ENCODE data around the gene ETV6. TPM values are rescaled to one million over a fixed set of nuclear protein-coding genes. Genes with fewer than 3 reads are reported as not detected.

ETV6 gene
- total RNA-seq, 1 experiment from 2014 or later: 17.2 TPM

GRCh38 chr12:11774821-11775220 is 125.3 kb downstream of the ETV6 start:
- H3K27ac ChIP-seq (ENCODE audit: low read length): no peak overlapping the region
- H3K4me3 ChIP-seq (ENCODE audit: low read depth in 2 of 2, low read length in 2 of 2): no peak overlapping the region
- POLR2A ChIA-PET: no interaction called here
- no TSS peak for BruUV-seq (replicated peaks)
- CTCF ChIA-PET: no interaction called here
- TF ChIP-seq REST (IDR thresholded peaks at IDR 0.05; ENCODE audit: insufficient read depth in 1 of 2, low read depth in 2 of 2, low read length in 1 of 2) (no peak), SIN3A (IDR thresholded peaks at IDR 0.05; ENCODE audit: borderline replicate concordance, insufficient read depth, low read depth, low read length) (no peak), POLR2AphosphoS5 (IDR thresholded peaks at IDR 0.05; ENCODE audit: low read depth, low read length) (no peak), TCF7L2 (IDR thresholded peaks at IDR 0.05; ENCODE audit: low read depth, low read length) (no peak), CTCF (IDR thresholded peaks at IDR 0.05) (no peak)
- intact Hi-C loops (cut with micrococcal nuclease; ENCODE audit: unreplicated experiment) (no loop called here), in situ Hi-C loops (cut with HindIII; ENCODE audit: low pct_unique_long_range_greater_than_20kb, low sequenced_read_pairs) (no loop called here)
- ATAC-seq (no peak), DNase-seq (ENCODE audit: low read depth, low spot score) (no peak)
- no peaks in the 10 kb centered on the region for H3K9me3 ChIP-seq (ENCODE audit: control insufficient read depth, insufficient read depth, low read depth, low read length)
- H3K36me3 ChIP-seq (ENCODE audit: control insufficient read depth, insufficient read depth, low read length): no peaks in the 10 kb centered on the region
- H3K4me1 ChIP-seq (ENCODE audit: control insufficient read depth, insufficient read depth, low read length): no peaks in the 10 kb centered on the region
- H3K27me3 ChIP-seq (ENCODE audit: control insufficient read depth, insufficient read depth, low read length): no peaks in the 10 kb centered on the region

GRCh38 chr12:11776316-11776715 is 126.8 kb downstream of the ETV6 start:
- H3K27me3 ChIP-seq (ENCODE audit: control insufficient read depth, insufficient read depth, low read length): no peaks in the 10 kb centered on the region
- no peaks in the 10 kb centered on the region for H3K4me1 ChIP-seq (ENCODE audit: control insufficient read depth, insufficient read depth, low read length)
- no peak overlapping the region for H3K27ac ChIP-seq (ENCODE audit: low read length)
- DNase-seq (ENCODE audit: low read depth, low spot score): no peak
- no peak for ATAC-seq
- POLR2A ChIA-PET: interaction anchor here (0.6 kb wide), 1 partner anchor 15 kb away, joined by 8 read pairs; no protein-coding TSS in a partner anchor
- H3K4me3 ChIP-seq (ENCODE audit: low read depth in 2 of 2, low read length in 2 of 2): no peak overlapping the region
- in situ Hi-C loops (cut with HindIII; ENCODE audit: low pct_unique_long_range_greater_than_20kb, low sequenced_read_pairs): no loop called here
- no peaks in the 10 kb centered on the region for H3K36me3 ChIP-seq (ENCODE audit: control insufficient read depth, insufficient read depth, low read length)
- no peaks in the 10 kb centered on the region for H3K9me3 ChIP-seq (ENCODE audit: control insufficient read depth, insufficient read depth, low read depth, low read length)
- CTCF ChIA-PET: no interaction called here
- TF ChIP-seq TCF7L2 (IDR thresholded peaks at IDR 0.05; ENCODE audit: low read depth, low read length) (no peak), POLR2AphosphoS5 (IDR thresholded peaks at IDR 0.05; ENCODE audit: low read depth, low read length) (no peak), CTCF (IDR thresholded peaks at IDR 0.05) (no peak), SIN3A (IDR thresholded peaks at IDR 0.05; ENCODE audit: borderline replicate concordance, insufficient read depth, low read depth, low read length) (no peak), REST (IDR thresholded peaks at IDR 0.05; ENCODE audit: insufficient read depth in 1 of 2, low read depth in 2 of 2, low read length in 1 of 2) (no peak)
- BruUV-seq (replicated peaks): no TSS peak
- intact Hi-C loops (cut with micrococcal nuclease; ENCODE audit: unreplicated experiment): no loop called here

All from Panc1 (cell line).